ENCODE measurements around the gene COL5A2. TPM values are rescaled to one million over a fixed set of nuclear protein-coding genes. Genes with fewer than 3 reads are reported as not detected.

Gene COL5A2
- total RNA-seq, 1 donor from 2014 or later: 7.4 TPM

DNA sequence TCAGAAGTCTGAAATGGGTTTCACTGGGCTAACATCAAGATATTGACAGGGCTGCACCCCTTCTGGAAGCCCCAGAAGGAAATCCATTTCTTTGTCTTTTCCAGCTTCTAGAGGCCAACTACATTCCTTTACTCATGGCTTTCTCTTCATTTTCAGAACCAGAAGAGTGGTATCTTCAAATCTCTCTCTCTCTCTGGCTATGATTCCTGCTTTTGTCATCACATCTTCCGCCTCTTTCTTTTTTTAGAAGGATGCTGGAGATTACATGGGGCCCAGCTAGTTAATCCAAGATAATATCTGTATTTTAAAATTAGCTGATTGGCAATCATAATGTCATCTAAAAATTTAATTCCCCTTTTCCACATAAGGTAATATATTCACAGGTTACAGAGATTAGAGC lies 23.8 kb downstream of the COL5A2 start:
- Histone ChIP-seq H3K4me3 (ENCODE audit: low read depth, low read length) (no peak overlapping the region), H3K36me3 (ENCODE audit: control insufficient read depth, insufficient read depth, low read length) (no peaks in the 10 kb centered on the region), H3K27me3 (ENCODE audit: control insufficient read depth, insufficient read depth, low read length) (no peaks in the 10 kb centered on the region)
- TF ChIP-seq CTCF (IDR thresholded peaks at IDR 0.05; ENCODE audit: insufficient read depth, low read length, severe bottlenecking): no peak
- DNase-seq (ENCODE audit: low read depth) (no peak), FAIRE-seq (no peak)

DNA sequence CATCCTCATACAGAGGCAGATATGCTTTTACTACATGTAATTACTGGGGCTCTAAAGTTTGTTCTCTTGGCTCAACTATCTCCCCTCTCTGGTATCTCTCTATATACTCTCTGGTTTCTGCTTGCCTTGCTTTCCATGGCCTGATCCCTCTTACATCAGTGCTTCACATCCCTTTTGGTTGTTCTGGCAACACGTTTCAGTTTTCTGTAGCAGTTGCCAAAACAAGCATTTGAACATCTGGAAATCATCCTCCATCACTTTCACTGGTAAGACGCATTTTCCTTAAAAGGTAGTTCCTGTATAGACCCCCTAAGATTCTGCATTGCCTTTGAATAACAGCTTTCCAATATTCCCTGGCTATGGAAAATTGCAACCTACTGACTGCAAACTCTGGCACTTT lies 25.9 kb downstream of the COL5A2 start:
- no peak for TF ChIP-seq CTCF (IDR thresholded peaks at IDR 0.05; ENCODE audit: insufficient read depth, low read length, severe bottlenecking)
- no peak for FAIRE-seq

DNA sequence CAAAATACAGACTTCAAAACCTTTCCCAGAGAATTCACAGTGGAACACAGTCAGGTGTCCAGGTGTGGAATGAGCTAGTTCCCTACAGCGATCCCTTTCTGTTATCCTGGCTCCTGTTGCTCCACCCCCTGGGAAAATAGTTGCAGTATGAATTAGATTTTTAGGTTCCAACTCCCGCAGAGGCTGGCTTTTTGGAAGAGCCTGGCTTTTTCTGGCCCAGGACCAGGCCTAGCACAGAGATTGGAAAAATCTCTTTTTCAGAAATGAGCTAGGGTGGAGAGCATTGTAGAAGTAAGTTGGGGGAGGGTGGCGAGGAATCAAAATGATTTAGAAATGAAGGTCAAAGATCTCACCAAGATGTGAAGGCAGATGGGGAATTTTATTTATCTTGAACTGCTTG lies 27.1 kb downstream of the COL5A2 start:
- Histone ChIP-seq H3K36me3 (ENCODE audit: control insufficient read depth, insufficient read depth, low read length) (no peaks in the 10 kb centered on the region), H3K27me3 (ENCODE audit: control insufficient read depth, insufficient read depth, low read length) (no peaks in the 10 kb centered on the region), H3K4me3 (ENCODE audit: low read depth, low read length) (no peak overlapping the region)
- DNase-seq (ENCODE audit: low read depth) (no peak), FAIRE-seq (no peak)
- no peak for TF ChIP-seq CTCF (IDR thresholded peaks at IDR 0.05; ENCODE audit: insufficient read depth, low read length, severe bottlenecking)

More for the DNA sequence above, 25.9 kb downstream of the COL5A2 start:
- no peaks in the 10 kb centered on the region for H3K27me3 ChIP-seq (ENCODE audit: control insufficient read depth, insufficient read depth, low read length)
- no peak for DNase-seq (ENCODE audit: low read depth)
- no peak overlapping the region for H3K4me3 ChIP-seq (ENCODE audit: low read depth, low read length)
- no peaks in the 10 kb centered on the region for H3K36me3 ChIP-seq (ENCODE audit: control insufficient read depth, insufficient read depth, low read length)

GRCh38 chr2:189151906-189152305 lies 27.7 kb downstream of the COL5A2 start:
- H3K4me3 ChIP-seq (ENCODE audit: low read depth, low read length): no peak overlapping the region
- no peaks in the 10 kb centered on the region for H3K27me3 ChIP-seq (ENCODE audit: control insufficient read depth, insufficient read depth, low read length)
- H3K36me3 ChIP-seq (ENCODE audit: control insufficient read depth, insufficient read depth, low read length): no peaks in the 10 kb centered on the region
- TF ChIP-seq CTCF (IDR thresholded peaks at IDR 0.05; ENCODE audit: insufficient read depth, low read length, severe bottlenecking): no peak
- no peak for FAIRE-seq
- no peak for DNase-seq (ENCODE audit: low read depth)

- peak; percentile 74 for DNase-seq (ENCODE audit: low read depth)
- no peak for FAIRE-seq
- Histone ChIP-seq H3K27me3 (ENCODE audit: control insufficient read depth, insufficient read depth, low read length) (no peaks in the 10 kb centered on the region), H3K4me3 (ENCODE audit: low read depth, low read length) (no peak overlapping the region), H3K36me3 (ENCODE audit: control insufficient read depth, insufficient read depth, low read length) (no peaks in the 10 kb centered on the region)
- no peak for TF ChIP-seq CTCF (IDR thresholded peaks at IDR 0.05; ENCODE audit: insufficient read depth, low read length, severe bottlenecking)
Observed at GRCh38 chr2:189150033-189150432, 29.5 kb downstream of the COL5A2 start.

GRCh38 chr2:189147989-189148388 lies 31.6 kb downstream of the COL5A2 start:
- Histone ChIP-seq H3K4me3 (ENCODE audit: low read depth, low read length) (no peak overlapping the region), H3K27me3 (ENCODE audit: control insufficient read depth, insufficient read depth, low read length) (no peaks in the 10 kb centered on the region), H3K36me3 (ENCODE audit: control insufficient read depth, insufficient read depth, low read length) (no peaks in the 10 kb centered on the region)
- FAIRE-seq (no peak), DNase-seq (ENCODE audit: low read depth) (no peak)
- TF ChIP-seq CTCF (IDR thresholded peaks at IDR 0.05; ENCODE audit: insufficient read depth, low read length, severe bottlenecking): no peak
